Gastroesophageal sphincter (tissue), 3 donors: ENCODE results near the gene HNRNPA1.

Experiments used
- POLR2A ChIP-seq, 2 donors: fragments of 450-650 bp; IDR thresholded peaks; one replicate each; pipeline ENCODE4 v1.6.1; 2017; ENCODE audit warnings: antibody characterized with exemption in 2 of 2, mild to moderate bottlenecking in 2 of 2, moderate library complexity in 1 of 2
- TF ChIP-seq, protein P1 (sequence below), 4 experiments: fragments of 200-600 bp in 2 of 4; fragments of 450-650 bp in 2 of 4; sonication (generic) in 1 of 4; IDR thresholded peaks; one replicate each; pipeline ENCODE4 v1.5.1; 2017 to 2019; ENCODE audit warnings: antibody characterized with exemption in 4 of 4, mild to moderate bottlenecking in 2 of 4, moderate library complexity in 2 of 4

DNA sequence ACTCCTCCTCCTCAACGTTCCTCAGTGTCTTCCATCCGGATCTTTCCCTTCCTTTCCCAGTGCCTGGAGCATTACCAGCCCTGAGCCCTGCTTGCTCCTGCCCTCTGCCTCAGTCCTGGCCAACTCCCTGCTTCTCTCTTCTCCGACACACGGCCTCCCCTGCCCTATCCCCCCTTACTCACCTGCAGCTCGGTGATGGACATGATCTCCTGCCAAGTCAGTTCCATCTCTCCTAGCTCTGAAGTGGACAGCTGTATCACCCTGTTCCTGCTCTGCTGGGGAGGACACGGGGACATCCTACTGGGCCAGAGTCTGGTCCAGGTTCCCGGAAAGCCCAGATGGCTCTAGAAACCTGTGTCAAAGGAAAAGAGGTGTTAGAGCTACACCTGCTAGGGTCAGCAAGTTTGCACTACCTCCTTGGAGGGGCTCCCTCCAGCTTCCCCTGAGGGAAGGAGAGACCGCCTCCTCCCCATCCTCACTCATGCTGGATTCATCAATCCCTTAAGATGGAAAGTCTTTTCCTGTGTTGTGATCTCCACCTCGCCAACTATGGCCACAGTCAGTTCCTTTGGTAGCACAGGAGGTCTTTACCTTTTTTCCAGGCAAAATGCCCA is 14.5 kb downstream of the HNRNPA1 start:
- TF ChIP-seq, protein P1, sequence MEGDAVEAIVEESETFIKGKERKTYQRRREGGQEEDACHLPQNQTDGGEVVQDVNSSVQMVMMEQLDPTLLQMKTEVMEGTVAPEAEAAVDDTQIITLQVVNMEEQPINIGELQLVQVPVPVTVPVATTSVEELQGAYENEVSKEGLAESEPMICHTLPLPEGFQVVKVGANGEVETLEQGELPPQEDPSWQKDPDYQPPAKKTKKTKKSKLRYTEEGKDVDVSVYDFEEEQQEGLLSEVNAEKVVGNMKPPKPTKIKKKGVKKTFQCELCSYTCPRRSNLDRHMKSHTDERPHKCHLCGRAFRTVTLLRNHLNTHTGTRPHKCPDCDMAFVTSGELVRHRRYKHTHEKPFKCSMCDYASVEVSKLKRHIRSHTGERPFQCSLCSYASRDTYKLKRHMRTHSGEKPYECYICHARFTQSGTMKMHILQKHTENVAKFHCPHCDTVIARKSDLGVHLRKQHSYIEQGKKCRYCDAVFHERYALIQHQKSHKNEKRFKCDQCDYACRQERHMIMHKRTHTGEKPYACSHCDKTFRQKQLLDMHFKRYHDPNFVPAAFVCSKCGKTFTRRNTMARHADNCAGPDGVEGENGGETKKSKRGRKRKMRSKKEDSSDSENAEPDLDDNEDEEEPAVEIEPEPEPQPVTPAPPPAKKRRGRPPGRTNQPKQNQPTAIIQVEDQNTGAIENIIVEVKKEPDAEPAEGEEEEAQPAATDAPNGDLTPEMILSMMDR (IDR thresholded peaks at IDR 0.05): no peak
- no peak for TF ChIP-seq POLR2A (IDR thresholded peaks at IDR 0.05)
